Mucosa of rectum (tissue), 2 donors: Measurements from ENCODE around the gene DUS1L.

Source experiments
- H3K27ac ChIP-seq, 2 donors: one replicate each; pipeline ENCODE4 v1.7.0; 2013; ENCODE audit warnings: inconsistent platforms in 2 of 2, low read depth in 2 of 2, low read length in 2 of 2
- H3K27me3 ChIP-seq, 2 donors: one replicate each; pipeline ENCODE4 v1.7.0; 2013; ENCODE audit warnings: low read length in 2 of 2; ENCODE audit not compliant: control insufficient read depth in 2 of 2, insufficient read depth in 2 of 2
- H3K36me3 ChIP-seq, 2 donors: one replicate each; pipeline ENCODE4 v1.7.0; 2013; ENCODE audit warnings: low read length in 2 of 2; ENCODE audit not compliant: control insufficient read depth in 2 of 2, insufficient read depth in 2 of 2
- H3K4me1 ChIP-seq, 2 donors: one replicate each; pipeline ENCODE4 v1.7.0; 2013; ENCODE audit warnings: low read length in 2 of 2, mild to moderate bottlenecking in 1 of 2; ENCODE audit not compliant: control insufficient read depth in 2 of 2, insufficient read depth in 2 of 2
- H3K4me3 ChIP-seq, 2 donors: one replicate each; pipeline ENCODE4 v1.7.0; 2013; ENCODE audit warnings: low read length in 2 of 2
- H3K9ac ChIP-seq, 2 donors: one replicate each; pipeline ENCODE4 v1.7.0; 2013; ENCODE audit warnings: low read length in 2 of 2, low read depth in 1 of 2, mild to moderate bottlenecking in 1 of 2
- H3K9me3 ChIP-seq, 2 donors: one replicate each; pipeline ENCODE4 v1.7.0; 2013; ENCODE audit warnings: low read length in 2 of 2; ENCODE audit not compliant: control insufficient read depth in 2 of 2
- donor health status: healthy.
- donor health status: Normal muscosa, but diverticular disease.

DUS1L gene

DNA sequence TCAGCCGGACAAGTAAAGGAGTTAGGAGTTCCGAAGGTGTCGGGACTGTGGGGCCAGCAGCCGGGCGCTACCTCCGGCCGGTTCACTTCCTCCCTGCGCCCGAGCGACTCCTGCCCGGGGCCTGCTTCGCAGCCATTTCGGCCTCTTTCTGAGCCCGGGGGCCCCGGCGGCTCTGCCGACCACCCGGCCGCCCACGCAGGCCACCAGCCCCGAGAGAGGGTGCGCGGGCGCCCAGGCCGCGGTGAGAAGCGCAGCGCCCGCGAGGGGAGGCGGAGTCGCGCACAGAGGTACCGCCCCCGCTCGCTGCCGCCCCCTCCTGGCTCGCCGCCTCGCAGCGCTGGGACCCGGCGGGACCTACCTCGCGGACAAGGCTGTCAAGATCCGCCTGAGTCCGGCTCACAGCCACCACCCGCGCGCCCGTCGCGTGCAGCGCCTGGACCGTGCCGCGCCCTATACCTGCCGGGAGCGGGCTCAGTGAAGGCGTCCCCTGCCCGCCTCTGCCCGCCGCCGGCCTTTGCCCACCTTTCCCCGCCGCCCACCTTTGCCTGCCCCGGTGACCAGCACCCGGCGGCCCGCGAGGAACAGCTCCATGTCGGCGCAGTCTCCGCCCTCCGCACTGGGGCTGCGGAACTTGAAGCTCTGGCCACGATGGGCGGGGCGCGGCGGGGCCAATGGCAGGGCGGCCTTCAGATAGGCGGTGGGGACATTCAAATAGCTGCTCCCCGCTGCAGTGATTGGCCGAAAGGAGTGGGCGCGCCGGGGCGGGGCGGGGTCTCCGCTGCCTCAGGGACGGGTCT is 28.3 kb downstream of the DUS1L start, which contains the start of gene DCXR:
Gene DCXR, minus strand, starts transcription at position 606 of the 797 bp plus-strand sequence. Its CDS starts 15 bp downstream, at position 591.
- peak within 1 kb of the TSS; percentile 74 to 77 for H3K4me3 ChIP-seq

GRCh38 chr17:82036634-82037091 is 28.9 kb downstream of the DUS1L start:
- Histone ChIP-seq H3K4me1 (peaks cover 17 to 20% of the 10 kb centered on the region in 2 donors), H3K36me3 (peaks cover 2 to 4% of the 10 kb centered on the region in 2 donors), H3K9me3 (no peaks in the 10 kb centered on the region), H3K27ac (peak overlapping the region; percentile 98 to 99), H3K9ac (peak overlapping the region; percentile 78 to 79), H3K4me3 (peak overlapping the region; percentile 74), H3K27me3 (no peaks in the 10 kb centered on the region)

More for the DNA sequence above, 28.3 kb downstream of the DUS1L start, which contains the start of gene DCXR:
- Histone ChIP-seq H3K36me3 (peaks cover 2 to 4% of the 10 kb centered on the region in 2 donors), H3K9me3 (no peaks in the 10 kb centered on the region), H3K9ac (peak within 1 kb of the TSS; percentile 78 to 79), H3K27ac (peak within 1 kb of the TSS; percentile 98 to 99), H3K4me1 (peaks cover 13 to 16% of the 10 kb centered on the region in 2 donors), H3K27me3 (no peaks in the 10 kb centered on the region)

DNA sequence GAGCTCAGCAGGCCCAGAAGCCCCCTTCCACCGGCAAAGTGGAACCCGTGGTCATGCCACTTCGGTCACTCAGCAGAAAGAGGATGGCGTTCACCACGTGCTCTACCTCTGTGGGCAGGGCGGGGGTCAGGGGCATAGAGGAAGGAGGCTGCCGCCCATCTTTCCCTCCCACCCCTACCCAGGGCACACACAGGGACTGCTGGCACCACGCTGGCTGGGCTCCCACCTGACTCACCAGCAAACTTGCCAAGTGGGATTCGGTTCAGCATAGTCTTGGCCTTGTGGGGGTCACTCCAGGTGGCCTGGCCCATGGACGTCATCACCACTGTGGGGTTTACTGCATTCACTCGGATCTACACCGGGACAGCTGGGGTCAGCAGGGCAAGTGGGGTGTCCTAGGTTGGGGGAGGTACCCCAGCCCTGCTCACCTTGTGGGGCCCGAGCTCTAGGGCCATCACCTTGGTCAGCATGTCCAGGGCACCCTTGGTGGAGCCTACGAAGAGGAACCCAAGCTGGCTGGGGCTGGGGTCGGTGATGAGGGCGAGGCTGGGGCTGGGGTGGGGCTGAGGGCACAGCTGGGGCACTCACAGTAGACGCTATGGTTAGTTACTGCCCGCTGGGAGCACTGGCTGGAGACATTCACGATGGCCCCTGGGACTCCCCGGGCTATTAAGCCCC is 29.5 kb downstream of the DUS1L start:
- Histone ChIP-seq H3K36me3 (peaks cover 2 to 4% of the 10 kb centered on the region in 2 donors), H3K9me3 (no peaks in the 10 kb centered on the region), H3K4me3 (peak overlapping the region; percentile 74), H3K4me1 (peaks cover 17 to 20% of the 10 kb centered on the region in 2 donors), H3K9ac (peak overlapping the region; percentile 78 to 79), H3K27ac (no peak overlapping the region), H3K27me3 (no peaks in the 10 kb centered on the region)

DNA sequence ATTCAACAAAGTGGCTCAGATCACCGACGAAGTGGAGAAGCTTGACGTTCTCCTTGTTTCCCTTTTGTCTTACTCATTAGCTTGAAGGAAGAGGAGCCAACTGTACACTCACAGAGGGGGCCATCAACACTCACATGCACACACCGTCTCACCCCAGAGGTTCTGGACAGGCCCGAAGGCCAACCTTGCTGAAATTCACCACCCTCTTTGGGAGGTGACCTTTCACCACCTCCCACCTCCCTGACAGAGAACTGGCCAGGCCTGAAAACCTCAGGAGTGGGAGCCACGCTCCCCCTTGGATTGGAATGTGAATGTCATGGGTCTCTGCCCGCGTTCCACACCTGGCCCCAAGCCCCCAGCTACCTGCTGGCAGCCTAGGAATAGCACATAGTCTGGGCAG is 30.1 kb downstream of the DUS1L start:
- peaks cover 22 to 23% of the 10 kb centered on the region in 2 donors for H3K4me1 ChIP-seq
- no peaks in the 10 kb centered on the region for H3K27me3 ChIP-seq
- no peaks in the 10 kb centered on the region for H3K9me3 ChIP-seq
- H3K9ac ChIP-seq, result no peak overlapping the region
- no peak overlapping the region for H3K27ac ChIP-seq
- no peak overlapping the region for H3K4me3 ChIP-seq
- peaks cover 2 to 4% of the 10 kb centered on the region in 2 donors for H3K36me3 ChIP-seq

DNA sequence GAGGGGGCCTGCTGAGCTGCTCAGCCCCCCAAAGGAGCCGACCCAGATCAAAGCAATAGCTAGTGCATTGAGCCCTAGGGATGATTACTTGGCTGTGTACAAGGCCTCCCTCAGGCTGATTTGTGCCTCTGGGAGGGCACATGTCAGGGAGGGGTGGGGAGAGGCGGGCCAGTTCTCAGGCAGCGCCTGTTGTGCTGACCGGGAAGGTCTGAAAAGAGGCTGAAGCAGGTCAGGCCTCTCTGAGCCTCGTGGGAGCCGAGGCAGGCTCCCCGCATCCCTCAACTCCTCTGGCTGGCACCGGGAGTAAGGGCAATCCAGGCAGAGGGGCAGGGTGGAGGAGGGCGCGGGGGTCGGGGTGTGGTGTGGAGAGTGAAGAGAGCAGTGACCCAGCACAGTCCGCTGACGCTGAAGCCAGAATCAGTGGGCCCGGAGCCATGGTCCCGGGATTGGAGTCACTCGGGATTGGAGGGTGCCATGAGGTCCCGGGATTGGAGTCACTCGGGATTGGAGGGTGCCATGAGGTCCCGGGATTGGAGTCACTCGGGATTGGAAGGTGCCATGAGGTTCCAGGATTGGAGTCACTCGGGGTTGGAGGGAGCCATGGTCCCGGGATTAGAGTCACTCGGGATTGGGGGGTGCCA is 31.1 kb downstream of the DUS1L start:
- Histone ChIP-seq H3K4me1 (peaks cover 22 to 30% of the 10 kb centered on the region in 2 donors), H3K27me3 (no peaks in the 10 kb centered on the region), H3K9me3 (no peaks in the 10 kb centered on the region), H3K27ac (no peak overlapping the region), H3K9ac (no peak overlapping the region), H3K36me3 (peaks cover 2 to 4% of the 10 kb centered on the region in 2 donors), H3K4me3 (no peak overlapping the region)

DNA sequence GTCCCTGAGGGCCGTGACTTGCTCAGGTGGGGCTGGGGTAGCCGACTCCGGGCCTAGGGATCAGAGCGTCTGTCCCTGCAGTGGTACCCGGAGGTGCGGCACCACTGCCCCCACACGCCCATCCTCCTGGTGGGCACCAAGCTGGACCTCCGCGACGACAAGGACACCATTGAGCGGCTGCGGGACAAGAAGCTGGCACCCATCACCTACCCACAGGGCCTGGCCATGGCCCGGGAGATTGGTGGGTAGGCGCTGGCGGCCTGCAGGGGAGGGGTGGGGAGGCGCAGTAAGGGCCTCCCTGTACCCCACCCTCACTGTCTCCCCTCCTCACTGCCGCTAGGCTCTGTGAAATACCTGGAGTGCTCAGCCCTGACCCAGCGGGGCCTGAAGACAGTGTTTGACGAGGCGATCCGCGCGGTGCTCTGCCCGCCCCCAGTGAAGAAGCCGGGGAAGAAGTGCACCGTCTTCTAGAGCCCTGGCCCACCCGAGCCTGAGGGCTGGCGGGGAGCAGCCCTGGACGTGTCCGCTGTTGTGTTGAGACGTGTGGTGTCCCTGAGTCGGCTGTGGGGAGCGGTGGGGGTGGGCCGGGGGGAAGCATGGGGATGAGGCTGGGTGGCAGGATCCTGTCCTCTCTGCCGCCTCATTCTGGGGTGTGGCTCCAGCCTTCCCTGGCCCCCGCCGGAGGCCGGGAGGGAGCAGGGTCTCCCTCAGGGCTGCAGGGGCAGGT is 32.1 kb downstream of the DUS1L start:
- Histone ChIP-seq H3K4me1 (peaks cover 22 to 30% of the 10 kb centered on the region in 2 donors), H3K36me3 (peaks cover 2 to 4% of the 10 kb centered on the region in 2 donors), H3K27me3 (no peaks in the 10 kb centered on the region), H3K9ac (no peak overlapping the region), H3K4me3 (no peak overlapping the region), H3K9me3 (no peaks in the 10 kb centered on the region), H3K27ac (no peak overlapping the region)

DNA sequence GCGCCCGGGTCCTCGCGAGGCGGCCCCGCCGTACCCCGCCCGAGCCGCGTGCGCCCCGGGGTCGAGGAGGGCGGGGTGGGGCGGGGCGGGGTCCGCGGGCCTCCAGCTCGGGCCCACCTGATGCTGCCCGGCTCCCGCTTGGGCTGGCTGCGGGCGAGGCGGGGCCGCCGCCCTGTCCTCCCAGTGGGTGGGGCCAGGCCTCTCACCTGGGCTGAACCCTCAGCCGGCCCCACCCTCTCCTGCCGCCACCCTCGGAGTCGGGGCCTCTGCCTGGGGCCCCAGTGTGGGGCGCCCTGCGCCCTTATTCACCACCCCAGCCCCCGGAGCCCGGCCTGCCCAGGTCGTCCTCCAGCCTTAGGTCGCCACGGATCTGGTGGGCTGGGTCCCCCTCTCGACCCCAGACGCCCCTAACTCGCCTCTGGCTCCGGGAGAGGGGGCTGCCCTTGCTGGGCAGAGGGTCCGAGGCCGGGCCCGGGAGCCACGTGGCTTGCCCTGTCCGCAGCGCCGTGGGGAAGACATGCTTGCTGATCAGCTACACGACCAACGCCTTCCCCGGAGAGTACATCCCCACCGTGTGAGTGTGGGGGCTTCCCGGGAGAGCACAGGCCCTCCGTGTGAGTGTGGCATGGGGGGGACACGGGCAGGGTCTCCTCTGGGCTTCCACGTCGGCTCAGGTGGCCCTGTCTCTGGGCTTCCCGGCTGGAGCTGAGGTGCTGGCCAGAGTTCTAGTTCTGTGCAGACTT is 33.5 kb downstream of the DUS1L start:
- Histone ChIP-seq H3K9ac (peak overlapping the region in 1 of 2 donors; percentile 42), H3K4me1 (peaks cover 18 to 26% of the 10 kb centered on the region in 2 donors), H3K4me3 (no peak overlapping the region), H3K9me3 (no peaks in the 10 kb centered on the region), H3K27ac (no peak overlapping the region), H3K27me3 (no peaks in the 10 kb centered on the region), H3K36me3 (peaks cover 2 to 4% of the 10 kb centered on the region in 2 donors)

DNA sequence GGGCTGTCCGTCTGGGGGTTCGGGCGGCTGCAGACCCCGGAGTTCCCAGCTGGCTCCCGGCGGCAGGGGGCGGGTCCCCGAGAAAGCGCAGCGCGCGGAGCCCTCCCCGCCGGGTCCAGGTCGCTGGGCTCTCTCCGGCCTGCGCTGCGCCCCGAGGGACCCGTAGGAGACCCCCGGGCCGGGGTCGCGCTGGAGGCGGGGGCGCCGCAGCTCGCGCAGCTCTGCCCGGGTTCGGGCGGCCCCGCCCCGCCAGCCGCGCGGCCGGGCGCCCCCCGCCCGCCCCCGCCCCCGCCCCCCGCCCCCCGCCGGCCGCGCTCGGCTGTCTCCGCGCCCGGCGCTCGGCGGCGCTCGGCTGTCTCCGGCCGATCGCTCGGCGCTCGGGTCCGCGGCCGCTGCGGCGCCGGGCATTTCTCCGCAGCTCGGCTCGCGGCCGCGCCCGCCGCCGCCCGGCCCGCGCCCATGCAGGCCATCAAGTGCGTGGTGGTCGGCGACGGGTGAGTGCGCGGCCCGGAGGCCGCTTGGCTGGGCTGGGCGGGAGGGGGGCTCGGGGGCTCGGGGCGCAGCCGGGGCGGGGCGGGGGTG is 34.2 kb downstream of the DUS1L start, which contains the start of gene RAC3:
Gene RAC3, plus strand, starts transcription at position 376 of the 582 bp plus-strand sequence. Its CDS starts 84 bp downstream, at position 460.
- no peaks in the 10 kb centered on the region for H3K9me3 ChIP-seq
- peak within 1 kb of the TSS; percentile 56 to 60 for H3K4me3 ChIP-seq
- H3K4me1 ChIP-seq, result peaks cover 13 to 22% of the 10 kb centered on the region in 2 donors
- H3K9ac ChIP-seq, result peak within 1 kb of the TSS in 1 of 2 donors; percentile 42
- peak within 1 kb of the TSS; percentile 61 to 72 for H3K27ac ChIP-seq
- no peaks in the 10 kb centered on the region for H3K27me3 ChIP-seq
- peaks cover 2 to 4% of the 10 kb centered on the region in 2 donors for H3K36me3 ChIP-seq
